ENCODE data around the gene BORCS6. TPM values are rescaled to one million over a fixed set of nuclear protein-coding genes. Genes with fewer than 3 reads are reported as not detected.

The BORCS6 gene
- total and polyA plus RNA-seq, 2 donors (not counting 1 experiment from before 2014, with no cell fraction given), result 9.7 to 20.2 TPM

DNA sequence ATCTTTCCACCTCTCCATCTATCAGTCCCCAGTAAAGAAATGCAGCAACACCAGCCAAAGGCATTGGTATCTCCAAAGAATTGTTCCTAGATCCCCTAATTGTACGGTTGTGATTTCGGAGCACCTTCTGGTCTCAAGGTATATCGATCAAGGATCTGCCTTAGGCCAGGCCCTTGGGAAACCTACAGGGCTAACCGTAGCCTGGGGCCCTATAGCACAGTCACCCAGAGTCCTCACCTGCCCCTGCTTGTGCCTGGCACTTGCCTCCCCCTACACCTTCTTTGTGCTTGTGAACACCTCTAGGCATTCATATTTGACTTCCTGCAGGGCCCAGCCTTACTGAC lies 37.2 kb upstream of the BORCS6 start:
- no peak for ATAC-seq (ENCODE audit: low read depth)
- peak overlapping the region; percentile 78 for H3K27ac Mint-ChIP-seq
- Histone ChIP-seq H3K27me3 (replicated peaks in 1 of 4; ENCODE audit: control extremely low read depth in 1 of 4, control insufficient read depth in 3 of 4, insufficient read depth in 4 of 4, low read length in 3 of 4) (no peaks in the 10 kb centered on the region), H3K27ac (ENCODE audit: low read length in 2 of 2) (peak overlapping the region; percentile 26 to 63), H3K4me3 (ENCODE audit: control extremely low read depth in 1 of 5, extremely low read depth in 1 of 5, insufficient read depth in 1 of 5, low read depth in 2 of 5, low read length in 4 of 5) (peak overlapping the region in 1 of 5 experiments; percentile 9), H3K4me1 (ENCODE audit: control insufficient read depth in 2 of 2, insufficient read depth in 2 of 2, low read length in 2 of 2) (peaks cover 32 to 35% of the 10 kb centered on the region in 2 donors), H3K79me2 (ENCODE audit: control insufficient read depth, insufficient read depth, low read length) (peaks cover 19% of the 10 kb centered on the region), H3K36me3 (replicated peaks in 1 of 2; ENCODE audit: control extremely low read depth in 1 of 2, control insufficient read depth in 1 of 2, extremely low read depth in 1 of 2, insufficient read depth in 2 of 2, low read length in 1 of 2) (peaks cover 0 to 53% of the 10 kb centered on the region in 2 experiments), H2AFZ (ENCODE audit: insufficient read depth, low read depth, low read length, poor library complexity, severe bottlenecking) (no peak overlapping the region), H4K20me1 (ENCODE audit: control insufficient read depth, insufficient read depth, low read length, poor library complexity, severe bottlenecking) (peaks cover 41% of the 10 kb centered on the region), H3K4me2 (replicated peaks; ENCODE audit: low read depth, low read length, poor library complexity, severe bottlenecking) (peak overlapping the region; percentile 59), H3K9me3 (ENCODE audit: control extremely low read depth in 1 of 3, control insufficient read depth in 2 of 3, insufficient read depth in 1 of 3, low read length in 2 of 3) (no peaks in the 10 kb centered on the region), H3K9ac (ENCODE audit: low read length) (peak overlapping the region; percentile 34)
- DNase-seq, result no peak
- no peaks in the 10 kb centered on the region for H3K9me3 Mint-ChIP-seq (ENCODE audit: insufficient read depth)
- H3K27me3 Mint-ChIP-seq, result no peaks in the 10 kb centered on the region
- ChIA-PET CTCF (interaction anchor here (1.3 kb wide), 1 partner anchor 74 kb away, joined by 4 read pairs; no protein-coding TSS in a partner anchor), POLR2A (interaction anchor here (0.6 to 7.5 kb wide), 4 partner anchors 16 to 68 kb away, joined by 3 to 158 read pairs (median 4); partner anchors contain the start of genes AURKB, CTC1, PFAS and SLC25A35)
- TF ChIP-seq EZH2 (IDR thresholded peaks at IDR 0.05; ENCODE audit: borderline replicate concordance, insufficient read depth, low read depth, low read length, poor library complexity, severe bottlenecking) (no peak), CTCF (IDR thresholded peaks at IDR 0.05) (no peak)
- intact Hi-C loops (cut with micrococcal nuclease), result loop anchor here (10.0 kb wide), 1 partner anchor 208 kb away; the partner anchor contains the start of gene NDEL1
- WGBS (ENCODE audit: insufficient coverage), result 93% methylated on average over 4 of the region's 4 CpGs
- peak overlapping the region; percentile 49 for H3K4me3 Mint-ChIP-seq
- H3K4me1 Mint-ChIP-seq, result peaks cover 47% of the 10 kb centered on the region

DNA sequence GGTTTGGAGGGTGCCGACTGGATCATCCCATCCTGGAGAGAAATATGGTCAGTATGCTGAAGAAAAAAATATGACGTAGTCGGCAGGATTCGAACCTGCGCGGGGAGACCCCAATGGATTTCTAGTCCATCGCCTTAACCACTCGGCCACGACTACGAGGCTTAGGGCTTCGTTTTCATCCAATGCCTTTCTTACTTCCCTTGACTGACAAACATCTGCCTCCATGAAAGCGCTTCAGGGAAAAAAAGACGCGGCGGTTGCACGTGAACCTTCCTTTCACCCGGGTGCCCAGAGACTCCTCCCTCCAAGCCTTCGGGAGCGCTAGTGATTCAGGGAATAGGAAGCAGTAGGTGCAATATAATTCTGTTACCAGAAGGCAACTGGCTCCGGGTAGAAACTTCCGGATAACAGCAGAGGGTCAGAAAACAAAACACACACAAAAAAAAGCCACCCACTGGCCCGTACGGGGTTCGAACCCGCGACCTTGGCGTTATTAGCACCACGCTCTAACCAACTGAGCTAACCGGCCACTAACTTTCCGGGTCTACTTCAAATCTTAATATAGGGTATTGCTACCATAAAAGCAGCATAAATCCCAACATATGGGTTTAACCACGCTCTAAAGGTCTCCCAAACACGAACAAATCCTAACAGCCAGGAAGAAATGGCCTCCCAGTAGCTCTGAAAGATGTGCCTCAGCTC lies 36.7 kb upstream of the BORCS6 start:
- intact Hi-C loops (cut with micrococcal nuclease), result loop anchor here (10.0 kb wide), 1 partner anchor 208 kb away; the partner anchor contains the start of gene NDEL1
- peaks cover 19% of the 10 kb centered on the region for H3K79me2 ChIP-seq (ENCODE audit: control insufficient read depth, insufficient read depth, low read length)
- peak overlapping the region; percentile 34 for H3K9ac ChIP-seq (ENCODE audit: low read length)
- H3K4me3 ChIP-seq (ENCODE audit: control extremely low read depth in 1 of 5, extremely low read depth in 1 of 5, insufficient read depth in 1 of 5, low read depth in 2 of 5, low read length in 4 of 5), result peak overlapping the region in 3 of 5 experiments; percentile 2 to 40 (median 9)
- Mint-ChIP-seq H3K9me3 (ENCODE audit: insufficient read depth) (no peaks in the 10 kb centered on the region), H3K27ac (peak overlapping the region; percentile 78), H3K4me3 (peak overlapping the region; percentile 49), H3K4me1 (peaks cover 50% of the 10 kb centered on the region), H3K27me3 (no peaks in the 10 kb centered on the region)
- WGBS (ENCODE audit: insufficient coverage), result 27% methylated on average over 19 of the region's 32 CpGs
- DNase-seq (peak; percentile 66), ATAC-seq (ENCODE audit: low read depth) (no peak)
- H2AFZ ChIP-seq (ENCODE audit: insufficient read depth, low read depth, low read length, poor library complexity, severe bottlenecking), result no peak overlapping the region
- peaks cover 37% of the 10 kb centered on the region for H4K20me1 ChIP-seq (ENCODE audit: control insufficient read depth, insufficient read depth, low read length, poor library complexity, severe bottlenecking)
- no peaks in the 10 kb centered on the region for H3K9me3 ChIP-seq (ENCODE audit: control extremely low read depth in 1 of 3, control insufficient read depth in 2 of 3, insufficient read depth in 1 of 3, low read length in 2 of 3)
- TF ChIP-seq CTCF (IDR thresholded peaks at IDR 0.05), result no peak
- no peaks in the 10 kb centered on the region for H3K27me3 ChIP-seq (replicated peaks in 1 of 4; ENCODE audit: control extremely low read depth in 1 of 4, control insufficient read depth in 3 of 4, insufficient read depth in 4 of 4, low read length in 3 of 4)
- peak overlapping the region; percentile 59 for H3K4me2 ChIP-seq (replicated peaks; ENCODE audit: low read depth, low read length, poor library complexity, severe bottlenecking)
- peaks cover 32 to 35% of the 10 kb centered on the region in 2 donors for H3K4me1 ChIP-seq (ENCODE audit: control insufficient read depth in 2 of 2, insufficient read depth in 2 of 2, low read length in 2 of 2)
- POLR2A ChIA-PET, result interaction anchor here (0.8 to 7.5 kb wide), 4 partner anchors 16 to 68 kb away, joined by 3 to 158 read pairs (median 4); partner anchors contain the start of genes AURKB, CTC1, PFAS and SLC25A35
- H3K27ac ChIP-seq (ENCODE audit: low read length in 2 of 2), result peak overlapping the region; percentile 26 to 63
- H3K36me3 ChIP-seq (replicated peaks in 1 of 2; ENCODE audit: control extremely low read depth in 1 of 2, control insufficient read depth in 1 of 2, extremely low read depth in 1 of 2, insufficient read depth in 2 of 2, low read length in 1 of 2), result peaks cover 0 to 48% of the 10 kb centered on the region in 2 experiments
- CTCF ChIA-PET, result interaction anchor here (1.3 to 6.0 kb wide), 2 partner anchors 21 to 74 kb away, joined by 4 to 72 read pairs; partner anchors contain the start of genes CTC1 and PFAS
